WTC11 (cell line): ENCODE data around the gene CAMTA1. TPM values are rescaled to one million over a fixed set of nuclear protein-coding genes. Genes with fewer than 3 reads are reported as not detected.

ENCODE experiments used
- ATAC-seq: fragments of 200-7000 bp; cut with Tn5 transposase; 2 replicates; pipeline ENCODE4 v1.10.0; 2021; ENCODE audit warnings: mild to moderate bottlenecking, moderate library complexity
- CTCF ChIA-PET: fragments of 300-600 bp; sonication (Branson Sonifier 250); formaldehyde crosslinking; loops from one replicate; lab custom pipeline; 2021; ENCODE audit warnings: antibody characterized with exemption; lab: Charles Lee
- POLR2A ChIA-PET: fragments of 350-600 bp; sonication (Branson Sonifier 250); formaldehyde crosslinking; loops from one replicate; lab custom pipeline; 2021; ENCODE audit warnings: antibody characterized with exemption; lab: Charles Lee
- DNase-seq: peaks from one replicate; pipeline ENCODE4 v3.0.0; 2021; ENCODE audit warnings: low spot score
- H3K27ac Mint-ChIP-seq: 2 replicates; pipeline ENCODE4 v1.8.0; 2021; ENCODE audit warnings: mixed read lengths
- H3K27me3 Mint-ChIP-seq: 2 replicates; pipeline ENCODE4 v1.8.0; 2021; ENCODE audit warnings: low read depth, mild to moderate bottlenecking, moderate library complexity, mixed read lengths
- H3K36me3 Mint-ChIP-seq: 2 replicates; pipeline ENCODE4 v1.8.0; 2021; ENCODE audit warnings: mixed read lengths
- H3K4me1 Mint-ChIP-seq: 2 replicates; pipeline ENCODE4 v1.8.0; 2022; ENCODE audit warnings: mixed read lengths
- H3K4me3 Mint-ChIP-seq: 2 replicates; pipeline ENCODE4 v1.8.0; 2021; ENCODE audit warnings: mild to moderate bottlenecking, moderate library complexity, mixed read lengths
- H3K9me3 Mint-ChIP-seq: 2 replicates; pipeline ENCODE4 v1.8.0; 2021; ENCODE audit warnings: mixed read lengths
- AR ChIP-seq: fragments of 250-450 bp; sonication (Bioruptor Pico); IDR thresholded peaks from 2 replicates; pipeline ENCODE4 v1.9.0; 2021; ENCODE audit warnings: mild to moderate bottlenecking
- ATF2 ChIP-seq: sonication (generic); formaldehyde crosslinking; IDR thresholded peaks from 2 replicates; pipeline ENCODE4 v1.8.1; 2022; ENCODE audit warnings: low read depth, missing genetic modification reagents, borderline replicate concordance
- ESRRA ChIP-seq: sonication (generic); formaldehyde crosslinking; IDR thresholded peaks from 2 replicates; pipeline ENCODE4 v1.8.1; 2022; ENCODE audit warnings: mild to moderate bottlenecking, missing genetic modification reagents, borderline replicate concordance
- ETV6 ChIP-seq: sonication (generic); formaldehyde crosslinking; IDR thresholded peaks from 2 replicates; pipeline ENCODE4 v1.8.1; 2022; ENCODE audit warnings: mild to moderate bottlenecking, missing genetic modification reagents
- FOXK1 ChIP-seq: sonication (generic); formaldehyde crosslinking; IDR thresholded peaks from 2 replicates; pipeline ENCODE4 v1.8.0; 2022; ENCODE audit warnings: mild to moderate bottlenecking, moderate library complexity, missing genetic modification reagents
- GABPB1 ChIP-seq: sonication (generic); formaldehyde crosslinking; IDR thresholded peaks from 2 replicates; pipeline ENCODE4 v1.8.1; 2023; ENCODE audit warnings: mild to moderate bottlenecking, missing genetic modification reagents
- GTF2I ChIP-seq: fragments of 250-450 bp; sonication (Bioruptor Pico); conservative IDR thresholded peaks from 2 replicates; pipeline ENCODE4 v1.4.0; 2021; ENCODE audit warnings: mild to moderate bottlenecking
- HMGA2 ChIP-seq: fragments of 250-450 bp; sonication (Bioruptor Pico); IDR thresholded peaks from 2 replicates; pipeline ENCODE4 v1.4.0; 2021; ENCODE audit warnings: mild to moderate bottlenecking, moderate library complexity
- JUN ChIP-seq: sonication (generic); formaldehyde crosslinking; IDR thresholded peaks from 2 replicates; pipeline ENCODE4 v1.8.0; 2023; ENCODE audit warnings: mild to moderate bottlenecking, missing genetic modification reagents
- MYBL2 ChIP-seq: sonication (generic); formaldehyde crosslinking; IDR thresholded peaks from 2 replicates; pipeline ENCODE4 v1.8.1; 2023; ENCODE audit warnings: mild to moderate bottlenecking, moderate library complexity, missing genetic modification reagents
- NFE2L1 ChIP-seq: sonication (generic); formaldehyde crosslinking; IDR thresholded peaks from 2 replicates; pipeline ENCODE4 v1.8.1; 2023; ENCODE audit warnings: missing genetic modification reagents
- PRRX2 ChIP-seq: fragments of 250-450 bp; sonication (Bioruptor Pico); IDR thresholded peaks from 2 replicates; pipeline ENCODE4 v1.8.0; 2021; ENCODE audit warnings: mild to moderate bottlenecking
- SMAD4 ChIP-seq: sonication (generic); formaldehyde crosslinking; IDR thresholded peaks from 2 replicates; pipeline ENCODE4 v1.8.0; 2022; ENCODE audit warnings: mild to moderate bottlenecking, missing genetic modification reagents
- SOX15 ChIP-seq: fragments of 250-450 bp; sonication (Bioruptor Pico); IDR thresholded peaks from 2 replicates; pipeline ENCODE4 v1.9.0; 2021; ENCODE audit warnings: mild to moderate bottlenecking
- SP1 ChIP-seq: sonication (generic); formaldehyde crosslinking; conservative IDR thresholded peaks from 2 replicates; pipeline ENCODE4 v1.8.1; 2022; ENCODE audit warnings: missing genetic modification reagents
- STAT6 ChIP-seq: sonication (generic); formaldehyde crosslinking; conservative IDR thresholded peaks from 2 replicates; pipeline ENCODE4 v1.8.1; 2023; ENCODE audit warnings: mild to moderate bottlenecking, low read depth, missing genetic modification reagents, moderate library complexity
- ZBTB43 ChIP-seq: sonication (generic); formaldehyde crosslinking; IDR thresholded peaks from 2 replicates; pipeline ENCODE4 v1.8.1; 2023; ENCODE audit warnings: mild to moderate bottlenecking, missing genetic modification reagents
- ZNF138 ChIP-seq: sonication (generic); formaldehyde crosslinking; conservative IDR thresholded peaks from 2 replicates; pipeline ENCODE4 v1.8.1; 2022; ENCODE audit warnings: mild to moderate bottlenecking, moderate library complexity, missing genetic modification reagents
- ZNF317 ChIP-seq: sonication (generic); formaldehyde crosslinking; IDR thresholded peaks from 2 replicates; pipeline ENCODE4 v1.8.1; 2023; ENCODE audit warnings: low read depth, mild to moderate bottlenecking, moderate library complexity, missing genetic modification reagents, borderline replicate concordance
- ZNF425 ChIP-seq: fragments of 250-450 bp; sonication (Bioruptor Pico); conservative IDR thresholded peaks from 2 replicates; pipeline ENCODE4 v1.9.0; 2021; ENCODE audit warnings: mild to moderate bottlenecking
- ZNF512 ChIP-seq: sonication (generic); formaldehyde crosslinking; IDR thresholded peaks from 2 replicates; pipeline ENCODE4 v1.8.1; 2022; ENCODE audit warnings: missing genetic modification reagents, borderline replicate concordance
- total RNA-seq: library from RNA; stranded (reverse); gene quantifications from 3 replicates; pipeline ENCODE4 v1.2.3, GENCODE V29; 2021

The CAMTA1 gene
- total RNA-seq, 1 experiment from 2014 or later: 86.4 TPM

- no peak for TF ChIP-seq ATF2
Observed at GRCh38 chr1:7589774-7590425, 804.6 kb downstream of the CAMTA1 start (continued).

- POLR2A ChIA-PET: no interaction called here
- H3K4me3 Mint-ChIP-seq: no peak overlapping the region
Observed at GRCh38 chr1:7590426-7590790, 805.2 kb downstream of the CAMTA1 start.

GRCh38 chr1:7591565-7591964 lies 806.3 kb downstream of the CAMTA1 start:
- POLR2A ChIA-PET: no interaction called here

More at GRCh38 chr1:7590426-7590790, 805.2 kb downstream of the CAMTA1 start:
- CTCF ChIA-PET: no interaction called here
- Mint-ChIP-seq H3K27me3 (no peaks in the 10 kb centered on the region), H3K36me3 (no peaks in the 10 kb centered on the region), H3K27ac (no peak overlapping the region), H3K4me1 (0 out of 2 replicates have a peak, but pooled peaks cover 9% of the 10 kb centered on the region), H3K9me3 (no peaks in the 10 kb centered on the region)
- TF ChIP-seq NFE2L1 (CRISPR knock-in tag) (no peak), GABPB1 (no peak)
- DNase-seq: no peak
- ATAC-seq: no peak

More at GRCh38 chr1:7591565-7591964, 806.3 kb downstream of the CAMTA1 start:
- H3K4me3 Mint-ChIP-seq: no peak overlapping the region
- CTCF ChIA-PET: interaction anchor here (0.6 to 1.1 kb wide), 3 partner anchors 8 to 74 kb away, joined by 3 to 5 read pairs (median 4); no protein-coding TSS in a partner anchor
- TF ChIP-seq ZNF138 (CRISPR knock-in tag) (no peak), ZNF512 (CRISPR knock-in tag) (no peak), GTF2I (CRISPR knock-in tag) (no peak), STAT6 (CRISPR knock-in tag) (no peak), SP1 (CRISPR knock-in tag) (no peak), ETV6 (no peak), MYBL2 (CRISPR knock-in tag) (no peak), ESRRA (no peak), PRRX2 (CRISPR knock-in tag) (no peak), ZNF317 (no peak), FOXK1 (CRISPR knock-in tag) (no peak), JUN (CRISPR knock-in tag) (no peak), ZNF425 (no peak), AR (CRISPR knock-in tag) (no peak), SMAD4 (CRISPR knock-in tag) (no peak), ZBTB43 (no peak), SOX15 (no peak), HMGA2 (CRISPR knock-in tag) (no peak)
- H3K27ac Mint-ChIP-seq: no peak overlapping the region
- DNase-seq (no peak), ATAC-seq (no peak)
- no peaks in the 10 kb centered on the region for H3K9me3 Mint-ChIP-seq
- no peaks in the 10 kb centered on the region for H3K36me3 Mint-ChIP-seq
- peaks cover 2% of the 10 kb centered on the region; the same call in 1 of the 2 replicates for H3K27me3 Mint-ChIP-seq
- H3K4me1 Mint-ChIP-seq: 0 out of 2 replicates have a peak, but pooled peaks cover 9% of the 10 kb centered on the region
